Ureter (tissue), 1 donor: ENCODE results near the gene MISP. TPM values are rescaled to one million over a fixed set of nuclear protein-coding genes. Genes with fewer than 3 reads are reported as not detected.
"Not testable (repeated sequence)": the region's sequence is repeated elsewhere in the genome, so short reads cannot be mapped to it uniquely, and the experiment has no call there.

Experiments
- DNase-seq: peaks from one replicate; pipeline ENCODE4 v3.0.0-alpha.2; 2020; ENCODE audit warnings: low spot score
- total RNA-seq: library from RNA; stranded (reverse); gene quantifications from one replicate; pipeline ENCODE4 v1.2.4, GENCODE V29; 2023
- donor health status: DM: yes; HTN: yes; CAD: no.

The MISP gene
- total RNA-seq, 1 donor from 2014 or later: 2.4 TPM

- no peak for DNase-seq
Observed at GRCh38 chr19:723714-724113, 27.2 kb upstream of the MISP start.

- no peak for DNase-seq
Observed at GRCh38 chr19:725461-726089, 25.3 kb upstream of the MISP start.

DNA sequence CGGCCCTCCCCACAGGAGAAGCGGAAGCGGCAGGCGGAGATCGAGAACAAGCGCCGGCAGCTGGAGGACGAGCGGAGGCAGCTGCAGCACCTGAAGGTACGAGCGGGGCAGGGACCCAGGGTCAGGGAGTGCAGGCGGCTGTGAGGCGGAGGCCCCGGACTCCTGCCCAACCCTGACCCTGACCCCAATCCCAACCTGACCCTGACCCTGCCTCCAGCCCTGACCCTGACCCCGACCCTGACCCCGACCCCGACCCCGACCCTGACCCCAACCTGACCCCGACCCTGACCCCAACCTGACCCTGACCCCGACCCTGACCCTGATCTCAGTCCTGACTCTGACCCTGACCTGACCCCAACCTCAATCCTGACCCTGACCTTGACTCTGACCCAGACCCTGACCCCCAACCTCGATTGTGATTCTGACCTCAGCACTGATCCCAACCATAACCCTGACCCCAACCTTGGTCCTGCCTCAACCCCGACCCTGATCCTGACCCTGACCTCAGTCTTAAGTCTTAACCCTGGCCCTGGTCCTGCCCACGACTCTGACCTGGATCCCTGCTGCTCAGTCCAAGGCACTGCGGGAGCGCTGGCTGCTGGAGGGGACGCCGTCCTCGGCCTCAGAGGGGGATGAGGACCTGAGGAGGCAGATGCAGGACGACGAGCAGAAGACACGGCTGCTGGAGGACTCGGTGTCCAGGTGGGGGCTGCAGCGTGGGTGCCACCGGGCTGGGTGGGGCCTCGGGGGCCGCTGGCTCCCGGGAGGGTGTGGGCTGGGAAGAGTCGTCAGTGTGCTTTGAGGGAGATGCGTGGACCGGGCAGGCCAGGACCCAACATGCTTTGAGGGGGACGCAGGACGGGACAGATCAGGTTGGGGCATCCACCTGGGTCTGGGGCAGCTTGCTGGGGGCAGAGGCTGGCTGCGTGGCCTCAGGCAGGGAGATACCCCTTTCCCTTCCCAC is 23.6 kb upstream of the MISP start:
- DNase-seq: no peak

GRCh38 chr19:728011-728410 is 22.9 kb upstream of the MISP start:
- DNase-seq: no peak

DNA sequence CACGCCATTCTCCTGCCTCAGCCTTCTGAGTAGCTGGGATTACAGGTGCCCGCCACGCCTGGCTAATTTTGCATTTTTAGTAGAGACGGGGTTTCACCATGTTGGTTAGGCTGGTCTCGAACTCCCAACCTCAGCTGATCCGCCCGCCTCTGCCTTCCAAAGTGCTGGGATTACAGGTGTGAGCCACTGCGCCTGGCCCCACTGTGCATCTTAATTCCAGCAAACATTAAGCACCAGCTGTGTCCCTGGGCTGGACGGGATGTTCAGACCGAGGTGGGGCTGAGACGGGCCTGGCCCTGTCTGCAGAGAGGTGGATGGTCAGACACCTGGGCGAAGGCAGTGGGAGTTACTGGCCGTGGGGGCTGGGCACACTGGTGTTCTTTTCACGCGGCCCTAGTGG is 21.3 kb upstream of the MISP start:
- not testable (repeated sequence) for DNase-seq

DNA sequence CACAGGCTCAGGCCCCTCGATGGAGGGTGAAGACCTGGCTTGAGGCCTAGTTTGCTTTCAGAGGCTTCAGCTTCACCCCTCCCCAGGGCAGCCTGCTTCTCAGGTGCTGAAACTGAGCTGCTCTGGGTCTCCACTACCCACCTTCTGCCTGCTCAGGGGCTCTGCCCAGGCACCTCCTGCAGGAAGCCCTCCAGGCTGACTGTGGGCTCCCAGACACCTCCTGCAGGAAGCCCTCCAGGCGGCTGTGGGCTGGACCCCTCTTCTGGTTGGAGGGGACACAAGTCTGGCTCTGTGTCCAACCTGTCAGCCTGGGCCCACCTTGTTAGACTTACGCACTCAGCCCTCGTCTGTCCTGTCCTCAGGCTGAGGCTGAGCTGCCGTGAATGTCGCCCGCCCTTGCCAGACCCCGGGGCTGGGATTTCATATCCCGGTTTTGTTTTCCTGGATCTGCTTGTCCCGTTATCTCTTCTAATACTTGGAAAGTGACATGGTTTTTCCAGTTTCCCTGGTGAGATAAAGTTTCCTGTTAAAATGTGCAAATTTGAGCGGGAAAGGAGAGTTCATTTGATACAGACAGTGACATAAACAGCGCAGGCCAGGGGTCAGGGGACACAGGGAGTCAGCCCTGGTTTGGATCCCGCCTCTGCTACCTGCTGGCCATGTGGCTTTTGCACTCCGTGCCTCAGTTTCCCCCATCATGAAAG is 20.8 kb upstream of the MISP start:
- DNase-seq: no peak

- no peak for DNase-seq
Observed at GRCh38 chr19:731000-731399, 19.9 kb upstream of the MISP start.

DNA sequence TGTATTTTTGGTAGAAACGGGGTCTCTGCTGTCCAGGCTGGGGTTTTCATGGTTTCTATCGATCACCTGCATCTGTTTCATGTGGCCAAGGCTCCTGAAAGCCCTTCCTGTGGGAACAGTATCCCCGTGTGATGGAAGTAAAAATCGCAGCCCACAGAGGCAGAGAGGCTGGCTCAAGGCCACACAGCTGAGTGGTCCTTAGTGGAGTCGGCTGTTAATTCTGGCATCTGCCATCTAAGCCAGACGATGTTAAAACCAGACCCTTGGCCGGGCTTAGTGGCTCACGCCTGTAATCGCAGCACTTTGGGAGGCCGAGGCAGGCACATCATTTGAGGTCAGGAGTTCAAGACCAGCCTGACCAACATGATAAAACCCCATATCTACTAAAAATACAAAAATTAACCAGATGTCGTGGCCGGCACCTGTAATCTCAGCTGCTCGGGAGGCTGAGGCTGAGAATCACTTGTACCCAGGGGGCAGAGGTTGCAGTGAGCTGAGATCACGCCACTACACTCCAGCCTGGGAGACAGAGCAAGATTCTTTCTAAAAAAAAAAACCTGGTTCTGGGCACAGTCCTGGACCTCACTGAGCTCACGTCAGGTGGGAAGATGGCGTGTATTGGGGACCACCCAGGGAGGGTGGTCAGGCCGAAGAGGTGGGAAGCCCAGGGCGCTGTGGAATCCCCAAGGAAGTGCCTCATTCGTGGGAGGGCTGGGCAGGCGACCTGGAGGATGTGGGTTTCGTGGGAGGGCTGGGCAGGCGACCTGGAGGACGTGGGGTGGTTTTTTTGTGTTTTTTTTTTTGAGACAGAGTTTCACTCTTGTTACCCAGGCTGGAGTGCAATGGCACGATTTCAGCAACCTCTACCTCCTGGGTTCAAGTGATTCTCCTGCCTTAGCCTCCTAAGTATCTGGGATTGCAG is 18.5 kb upstream of the MISP start:
- DNase-seq: no peak

GRCh38 chr19:734716-735115 is 16.2 kb upstream of the MISP start:
- DNase-seq: no peak

- DNase-seq: no peak
Observed at GRCh38 chr19:736125-736524, 14.8 kb upstream of the MISP start.

DNA sequence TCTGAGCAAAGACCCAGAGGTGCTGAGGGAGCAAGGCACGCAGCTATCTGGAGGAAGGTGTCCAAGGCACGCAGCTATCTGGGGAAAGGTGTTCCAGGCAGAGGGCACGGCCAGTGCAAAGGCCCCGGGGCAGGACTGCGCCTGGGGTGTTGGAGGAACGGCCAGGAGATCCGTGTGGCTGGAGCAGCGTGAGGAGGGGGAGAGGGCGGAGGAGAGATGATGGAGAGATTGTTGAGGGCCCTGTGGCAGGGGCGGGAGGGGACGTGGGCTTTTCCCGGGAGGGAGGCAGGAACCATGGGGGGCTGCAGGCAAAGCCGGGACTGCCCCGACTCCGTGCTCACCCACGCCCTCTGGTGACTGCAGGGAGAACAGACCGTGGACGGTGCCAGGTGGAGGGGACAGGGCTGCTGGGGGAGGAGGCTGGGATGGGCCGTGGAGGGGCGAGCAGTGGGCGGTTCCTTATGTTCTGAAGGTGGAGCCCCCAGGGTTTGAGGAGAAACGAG is 13.3 kb upstream of the MISP start:
- no peak for DNase-seq

- no peak for DNase-seq
Observed at GRCh38 chr19:738509-739128, 12.3 kb upstream of the MISP start.

GRCh38 chr19:739998-740715 is 10.8 kb upstream of the MISP start:
- DNase-seq: no peak

- not testable (repeated sequence) for DNase-seq
Observed at GRCh38 chr19:740816-741505, 10.0 kb upstream of the MISP start.

- no peak for DNase-seq
Observed at GRCh38 chr19:741506-742131, 9.3 kb upstream of the MISP start.

DNA sequence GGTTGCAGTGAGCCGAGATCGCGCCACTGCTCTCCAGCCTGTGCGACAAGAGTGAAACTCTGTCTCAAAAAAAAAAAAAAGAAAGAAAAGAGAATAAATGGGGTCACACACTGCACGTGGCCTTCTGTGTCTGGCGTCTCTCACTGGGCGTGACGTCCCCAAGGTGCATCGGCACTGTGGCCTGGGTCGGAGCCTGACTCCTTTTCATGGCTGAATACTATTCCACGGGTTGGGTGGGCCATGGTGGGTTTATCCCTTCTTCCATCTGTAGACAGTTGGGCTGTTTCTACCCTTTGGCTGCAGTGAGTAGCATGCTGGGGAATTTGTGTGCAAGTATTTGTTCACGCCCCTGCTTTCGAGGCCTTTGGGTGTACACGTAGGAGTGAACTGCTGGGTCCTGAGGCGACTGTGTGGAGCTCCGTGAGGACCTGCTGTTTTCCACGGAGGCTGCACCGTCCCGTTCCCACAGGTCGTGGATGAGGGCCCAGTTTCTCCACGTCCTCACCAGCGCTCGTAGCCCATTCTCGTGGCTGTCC is 8.3 kb upstream of the MISP start:
- no peak for DNase-seq

GRCh38 chr19:743168-743687 is 7.7 kb upstream of the MISP start:
- no peak for DNase-seq

DNA sequence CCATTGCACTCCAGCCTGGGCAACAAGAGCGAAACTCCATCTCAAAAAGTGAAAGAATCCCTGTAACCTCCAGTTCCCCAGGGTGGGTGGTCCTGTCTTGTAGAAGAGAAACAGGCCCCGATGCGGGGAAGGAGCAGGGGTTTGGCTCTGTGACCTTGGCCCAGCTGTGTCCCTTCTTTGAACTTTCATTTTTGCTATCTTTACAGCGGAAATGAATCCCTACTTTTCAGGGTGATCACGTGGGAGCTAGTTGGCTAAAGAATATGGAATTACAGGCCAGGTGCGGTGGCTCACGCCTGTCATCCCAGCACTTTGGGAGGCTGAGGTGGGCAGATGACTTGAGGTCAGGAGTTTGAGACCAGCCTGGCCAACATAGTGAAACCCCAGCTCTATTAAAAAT is 5.8 kb upstream of the MISP start:
- DNase-seq: not testable (repeated sequence)
